HCEC 1CT (cell line): ENCODE results near the gene COG6.

Experiments used
- DNase-seq: peaks from one replicate; pipeline ENCODE4 v3.0.0-alpha.2; 2017

COG6 gene

GRCh38 chr13:39773833-39774232, 118.4 kb downstream of the COG6 start:
- peak; percentile 92 for DNase-seq

DNA sequence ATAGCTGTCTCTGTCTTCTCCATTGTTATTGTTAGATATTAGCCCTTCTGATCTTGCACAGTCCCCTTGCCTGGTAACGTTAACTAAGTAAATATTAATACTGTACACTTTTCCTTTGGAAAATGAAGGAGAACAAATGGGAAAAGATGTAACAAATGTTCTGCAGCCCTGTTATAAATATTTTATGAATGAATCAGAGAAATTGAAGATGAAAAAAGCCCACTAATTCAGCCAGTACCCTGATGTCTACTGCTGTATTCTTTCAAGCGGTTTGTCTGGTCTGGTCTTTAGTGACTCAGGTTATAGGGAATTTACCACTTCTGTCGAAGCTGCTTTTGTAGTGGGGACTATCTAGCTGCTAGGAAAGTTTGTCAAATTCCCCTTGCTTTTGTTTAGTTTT, 121.0 kb downstream of the COG6 start:
- DNase-seq: peak; percentile 83

DNA sequence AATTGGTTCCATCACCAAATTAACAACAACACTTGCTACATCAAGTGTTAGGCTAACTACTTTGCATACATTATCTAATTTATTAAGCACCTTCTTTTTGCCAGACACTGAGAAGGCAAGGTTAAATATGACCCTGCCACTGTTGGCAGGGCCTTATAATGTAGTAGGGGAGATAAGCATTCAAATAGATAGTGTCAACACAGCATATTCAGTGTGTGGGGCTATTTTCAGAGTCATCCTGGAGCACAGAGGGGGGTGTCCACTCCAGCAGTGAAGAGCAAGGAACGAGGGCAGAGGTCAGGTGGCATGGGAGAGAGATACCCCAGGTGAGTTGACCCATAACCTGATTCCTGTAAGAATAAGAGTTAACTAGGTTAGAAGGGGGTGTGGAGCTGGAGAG, 121.6 kb downstream of the COG6 start:
- DNase-seq: no peak

GRCh38 chr13:39777527-39778061, 122.1 kb downstream of the COG6 start:
- peak; percentile 98 for DNase-seq

DNA sequence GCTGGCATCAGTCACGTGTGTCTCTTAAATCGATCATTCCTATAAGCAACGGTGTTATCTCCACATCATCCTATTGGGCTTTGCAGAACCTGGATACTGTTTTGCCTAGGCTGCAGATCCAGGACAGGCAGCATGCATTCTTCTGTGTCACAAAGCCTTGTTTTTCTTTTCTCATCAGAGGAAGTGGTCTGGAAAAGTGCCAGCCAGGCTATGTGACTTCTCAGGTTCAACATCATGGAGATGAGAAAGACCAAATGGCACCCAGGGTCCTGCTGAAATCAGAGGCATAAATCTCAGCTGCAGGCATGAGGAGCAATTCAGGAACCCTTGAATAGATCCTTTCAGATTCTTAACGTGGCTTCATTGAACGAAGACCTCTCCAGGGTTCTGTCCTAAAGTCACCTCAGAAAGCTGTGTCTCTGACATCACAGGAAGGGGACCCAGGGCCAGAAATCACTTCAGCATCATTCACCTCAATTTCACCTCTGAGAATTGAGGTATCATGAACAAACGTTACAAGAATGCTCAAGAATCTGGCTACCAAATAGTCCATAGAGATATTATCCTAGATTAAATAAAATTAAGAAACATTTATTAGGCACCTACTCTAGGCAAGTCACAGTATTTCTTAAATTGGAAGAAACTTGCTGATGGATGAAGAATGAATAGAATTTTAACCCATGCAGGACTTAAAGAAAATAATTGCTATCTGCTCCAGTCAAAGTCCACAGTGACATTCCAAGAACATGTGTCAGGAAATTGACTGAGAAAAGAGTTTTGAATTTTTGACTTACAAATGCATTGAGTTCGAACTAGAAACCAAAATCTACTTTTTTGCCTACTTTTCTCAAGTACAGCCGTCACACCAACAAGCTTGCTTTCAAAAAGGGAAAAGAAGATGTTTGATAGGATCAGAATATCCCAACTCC, 124.1 kb downstream of the COG6 start:
- peak; percentile 12 for DNase-seq

DNA sequence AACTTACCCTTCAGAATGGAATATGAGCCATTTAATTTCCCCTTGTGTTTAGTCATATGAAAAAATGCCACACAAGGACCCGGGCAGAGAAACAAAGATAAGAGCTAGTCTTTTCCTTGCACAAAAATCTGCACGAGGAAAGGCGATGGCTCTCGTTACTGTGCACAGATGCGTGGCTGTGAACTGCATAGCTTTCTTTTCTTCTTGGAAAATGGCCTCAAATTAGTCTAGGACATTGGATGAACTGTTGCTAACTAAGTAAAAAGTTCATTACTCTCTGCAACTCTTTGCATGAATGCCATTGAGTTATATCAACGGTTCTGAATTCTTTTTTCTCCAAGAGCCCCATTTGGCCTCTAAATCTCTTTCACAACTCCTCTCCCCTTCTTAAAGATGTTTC, 125.2 kb downstream of the COG6 start:
- DNase-seq: no peak

- no peak for DNase-seq
Measured at GRCh38 chr13:39781381-39781780, 125.9 kb downstream of the COG6 start.

DNA sequence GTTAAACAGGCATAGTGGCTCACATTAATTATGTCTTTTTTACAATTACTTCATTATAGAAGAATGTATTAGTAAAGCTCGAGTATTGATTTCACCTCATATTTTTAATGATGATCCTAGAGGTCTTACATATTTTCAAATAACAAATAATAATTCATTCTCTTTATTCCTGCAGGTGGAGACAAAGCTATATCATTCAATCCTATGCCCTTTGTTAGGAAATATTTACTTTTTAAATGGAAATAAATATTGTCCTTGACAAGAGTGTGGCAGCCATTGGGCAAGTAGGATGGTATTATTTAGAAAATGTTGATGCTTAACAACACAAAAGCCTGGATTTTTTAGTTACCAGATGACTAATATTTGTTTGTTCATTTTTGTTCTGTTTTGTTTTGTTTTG, 127.6 kb downstream of the COG6 start:
- no peak for DNase-seq

GRCh38 chr13:39784347-39784746, 128.9 kb downstream of the COG6 start:
- peak; percentile 41 for DNase-seq

GRCh38 chr13:39786091-39786490, 130.6 kb downstream of the COG6 start:
- no peak for DNase-seq

DNA sequence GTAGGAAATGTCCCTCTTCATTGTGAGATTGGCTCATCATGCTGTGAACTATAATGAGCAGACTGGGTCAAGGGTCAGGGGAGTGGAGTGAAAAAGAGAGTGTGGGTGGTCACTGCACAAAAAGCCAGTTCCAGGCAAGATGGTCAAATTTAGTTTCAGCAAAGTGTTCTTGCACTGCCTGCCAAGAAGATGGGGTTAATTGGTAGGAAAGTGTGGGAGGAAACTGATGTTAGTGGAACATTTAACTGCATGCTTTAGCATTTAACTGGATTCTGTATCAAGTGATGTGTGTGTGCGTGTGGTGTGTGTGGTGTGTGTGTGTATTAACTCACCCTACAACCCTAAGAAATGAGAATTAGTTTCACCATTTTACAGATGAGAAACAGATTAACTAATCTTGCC, 131.6 kb downstream of the COG6 start:
- no peak for DNase-seq

- no peak for DNase-seq
Measured at GRCh38 chr13:39788102-39788501, 132.6 kb downstream of the COG6 start.

- DNase-seq: no peak
Measured at GRCh38 chr13:39789451-39789850, 134.0 kb downstream of the COG6 start.
